NB4 (cell line): ENCODE results near the gene PCSK5.

Experiments used
- POLR2A ChIP-seq: IDR thresholded peaks from 2 replicates; pipeline ENCODE4 v1.6.1; 2011; ENCODE audit warnings: mild to moderate bottlenecking; ENCODE audit not compliant: insufficient read length; ENCODE audit errors: extremely low read depth
- TF ChIP-seq, protein P1 (sequence below): IDR thresholded peaks from one replicate; pipeline ENCODE4 v1.5.1; 2012; ENCODE audit warnings: low read depth, low read length
- TF ChIP-seq, protein P2 (sequence below): IDR thresholded peaks from 2 replicates; pipeline ENCODE4 v1.6.1; 2011; ENCODE audit warnings: low read depth, low read length

DNA sequence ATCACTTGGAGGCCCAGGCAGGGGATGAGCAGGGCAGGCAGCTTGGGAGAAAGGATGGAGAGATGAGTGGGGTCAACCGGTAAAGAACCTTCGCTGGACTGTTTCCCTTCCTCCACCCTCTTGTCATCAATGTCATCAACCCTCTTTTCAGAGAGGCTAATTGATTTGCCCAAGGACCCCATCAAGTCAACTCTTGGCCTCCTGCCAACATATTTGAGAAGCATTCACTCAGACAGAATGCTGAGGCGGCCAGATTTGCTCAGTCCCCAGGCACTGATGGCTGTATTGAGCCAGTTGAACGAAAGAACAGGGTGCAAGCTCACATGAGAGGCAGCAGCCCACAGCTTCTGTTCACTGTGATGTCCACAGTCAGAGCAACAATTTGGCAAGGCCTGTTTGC lies 310.3 kb downstream of the PCSK5 start:
- TF ChIP-seq, protein P1, sequence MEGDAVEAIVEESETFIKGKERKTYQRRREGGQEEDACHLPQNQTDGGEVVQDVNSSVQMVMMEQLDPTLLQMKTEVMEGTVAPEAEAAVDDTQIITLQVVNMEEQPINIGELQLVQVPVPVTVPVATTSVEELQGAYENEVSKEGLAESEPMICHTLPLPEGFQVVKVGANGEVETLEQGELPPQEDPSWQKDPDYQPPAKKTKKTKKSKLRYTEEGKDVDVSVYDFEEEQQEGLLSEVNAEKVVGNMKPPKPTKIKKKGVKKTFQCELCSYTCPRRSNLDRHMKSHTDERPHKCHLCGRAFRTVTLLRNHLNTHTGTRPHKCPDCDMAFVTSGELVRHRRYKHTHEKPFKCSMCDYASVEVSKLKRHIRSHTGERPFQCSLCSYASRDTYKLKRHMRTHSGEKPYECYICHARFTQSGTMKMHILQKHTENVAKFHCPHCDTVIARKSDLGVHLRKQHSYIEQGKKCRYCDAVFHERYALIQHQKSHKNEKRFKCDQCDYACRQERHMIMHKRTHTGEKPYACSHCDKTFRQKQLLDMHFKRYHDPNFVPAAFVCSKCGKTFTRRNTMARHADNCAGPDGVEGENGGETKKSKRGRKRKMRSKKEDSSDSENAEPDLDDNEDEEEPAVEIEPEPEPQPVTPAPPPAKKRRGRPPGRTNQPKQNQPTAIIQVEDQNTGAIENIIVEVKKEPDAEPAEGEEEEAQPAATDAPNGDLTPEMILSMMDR = no peak
- TF ChIP-seq POLR2A = no peak
- TF ChIP-seq, protein P2, sequence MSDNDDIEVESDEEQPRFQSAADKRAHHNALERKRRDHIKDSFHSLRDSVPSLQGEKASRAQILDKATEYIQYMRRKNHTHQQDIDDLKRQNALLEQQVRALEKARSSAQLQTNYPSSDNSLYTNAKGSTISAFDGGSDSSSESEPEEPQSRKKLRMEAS = no peak
